HK-2 (cell line): ENCODE data around the gene SLC23A2.
"Not testable (repeated sequence)": the region's sequence is repeated elsewhere in the genome, so short reads cannot be mapped to it uniquely, and the experiment has no call there.

Experiments
- DNase-seq: peaks from one replicate; pipeline ENCODE4 v3.0.0-alpha.2; 2018; ENCODE audit not compliant: unreplicated experiment

The SLC23A2 gene

GRCh38 chr20:5008759-5009158, 7.4 kb upstream of the SLC23A2 start:
- DNase-seq: no peak

GRCh38 chr20:5005326-5005725, 4.0 kb upstream of the SLC23A2 start:
- no peak for DNase-seq

- not testable (repeated sequence) for DNase-seq
Observed at GRCh38 chr20:5004825-5005224, 3.5 kb upstream of the SLC23A2 start.

- DNase-seq: no peak
Observed at GRCh38 chr20:5003626-5004025, 2.3 kb upstream of the SLC23A2 start.

GRCh38 chr20:5002077-5002413, 735 bp upstream of the SLC23A2 start:
- no peak for DNase-seq

- DNase-seq: no peak
Observed at GRCh38 chr20:5000263-5001173, 792 bp downstream of the SLC23A2 start.

- no peak for DNase-seq
Observed at GRCh38 chr20:4999788-5000187, 1.5 kb downstream of the SLC23A2 start.

GRCh38 chr20:4998160-4998651, 3.1 kb downstream of the SLC23A2 start:
- no peak for DNase-seq

GRCh38 chr20:4997222-4997621, 4.1 kb downstream of the SLC23A2 start:
- no peak for DNase-seq

- DNase-seq: no peak
Observed at GRCh38 chr20:4989570-4989969, 11.7 kb downstream of the SLC23A2 start.

- DNase-seq: no peak
Observed at GRCh38 chr20:4987130-4987529, 14.2 kb downstream of the SLC23A2 start.

- DNase-seq: no peak
Observed at GRCh38 chr20:4985658-4986057, 15.7 kb downstream of the SLC23A2 start.

- no peak for DNase-seq
Observed at GRCh38 chr20:4982281-4982680, 19.0 kb downstream of the SLC23A2 start.

GRCh38 chr20:4979841-4980410, 21.4 kb downstream of the SLC23A2 start:
- DNase-seq: no peak

GRCh38 chr20:4978050-4978918, 23.0 kb downstream of the SLC23A2 start:
- no peak for DNase-seq

- not testable (repeated sequence) for DNase-seq
Observed at GRCh38 chr20:4976014-4976413, 25.3 kb downstream of the SLC23A2 start.

- DNase-seq: peak; percentile 72
Observed at GRCh38 chr20:4973330-4974097, 27.8 kb downstream of the SLC23A2 start.

GRCh38 chr20:4972506-4973251, 28.6 kb downstream of the SLC23A2 start:
- DNase-seq: no peak

GRCh38 chr20:4971064-4971463, 30.2 kb downstream of the SLC23A2 start:
- DNase-seq: no peak

- DNase-seq: no peak
Observed at GRCh38 chr20:4967752-4968477, 33.4 kb downstream of the SLC23A2 start.
